ENCODE results near the gene KSR2. TPM values are rescaled to one million over a fixed set of nuclear protein-coding genes. Genes with fewer than 3 reads are reported as not detected.

Gene KSR2
- total RNA-seq, 2 donors from 2014 or later: 0.02 to 0.04 TPM

GRCh38 chr12:117468016-117468415 lies 500.8 kb downstream of the KSR2 start:
- H3K36me3 Mint-ChIP-seq: peaks cover 4 to 5% of the 10 kb centered on the region in 2 donors
- H3K27ac Mint-ChIP-seq: no peak overlapping the region
- no peak for DNase-seq (ENCODE audit: low spot score in 2 of 2)
- H3K9me3 Mint-ChIP-seq: peaks cover 3 to 4% of the 10 kb centered on the region in 2 donors
- no peak for ATAC-seq

- ATAC-seq: no peak
Observed at GRCh38 chr12:117467588-117467987, 501.2 kb downstream of the KSR2 start.

GRCh38 chr12:117466677-117467362 lies 502.0 kb downstream of the KSR2 start:
- no peak for DNase-seq (ENCODE audit: low spot score in 2 of 2)

More at GRCh38 chr12:117467588-117467987, 501.2 kb downstream of the KSR2 start:
- Mint-ChIP-seq H3K9me3 (peaks cover 3 to 4% of the 10 kb centered on the region in 2 donors), H3K27ac (no peak overlapping the region), H3K36me3 (peaks cover 4 to 5% of the 10 kb centered on the region in 2 donors)
- no peak for DNase-seq (ENCODE audit: low spot score in 2 of 2)

GRCh38 chr12:117461732-117462131 lies 507.1 kb downstream of the KSR2 start:
- Mint-ChIP-seq H3K27ac (no peak overlapping the region), H3K9me3 (no peaks in the 10 kb centered on the region), H3K36me3 (no peaks in the 10 kb centered on the region)
- ATAC-seq: no peak
- DNase-seq (ENCODE audit: low spot score in 2 of 2): no peak

More at GRCh38 chr12:117466677-117467362, 502.0 kb downstream of the KSR2 start:
- Mint-ChIP-seq H3K36me3 (peaks cover 4 to 5% of the 10 kb centered on the region in 2 donors), H3K9me3 (peaks cover 3 to 4% of the 10 kb centered on the region in 2 donors), H3K27ac (no peak overlapping the region)
- no peak for ATAC-seq

- H3K9me3 Mint-ChIP-seq: peaks cover 0 to 3% of the 10 kb centered on the region in 2 donors
- peaks cover 0 to 6% of the 10 kb centered on the region in 2 donors for H3K36me3 Mint-ChIP-seq
- DNase-seq (ENCODE audit: low spot score in 2 of 2) (no peak), ATAC-seq (no peak)
- H3K27ac Mint-ChIP-seq: no peak overlapping the region
Observed at GRCh38 chr12:117459229-117459628, 509.6 kb downstream of the KSR2 start.

- peaks cover 0 to 6% of the 10 kb centered on the region in 2 donors for H3K36me3 Mint-ChIP-seq
- no peak for ATAC-seq
Observed at GRCh38 chr12:117457189-117457588, 511.6 kb downstream of the KSR2 start.

GRCh38 chr12:117456076-117456475 lies 512.7 kb downstream of the KSR2 start:
- Mint-ChIP-seq H3K27ac (no peak overlapping the region), H3K36me3 (peaks cover 0 to 6% of the 10 kb centered on the region in 2 donors), H3K9me3 (peaks cover 0 to 3% of the 10 kb centered on the region in 2 donors)
- DNase-seq (ENCODE audit: low spot score in 2 of 2) (no peak), ATAC-seq (no peak)

More at GRCh38 chr12:117457189-117457588, 511.6 kb downstream of the KSR2 start:
- H3K27ac Mint-ChIP-seq: no peak overlapping the region
- peaks cover 0 to 3% of the 10 kb centered on the region in 2 donors for H3K9me3 Mint-ChIP-seq
- DNase-seq (ENCODE audit: low spot score in 2 of 2): no peak

GRCh38 chr12:117453961-117454360 lies 514.8 kb downstream of the KSR2 start:
- Mint-ChIP-seq H3K9me3 (peaks cover 0 to 3% of the 10 kb centered on the region in 2 donors), H3K36me3 (peaks cover 0 to 6% of the 10 kb centered on the region in 2 donors), H3K27ac (no peak overlapping the region)
- ATAC-seq (no peak), DNase-seq (ENCODE audit: low spot score in 2 of 2) (no peak)

- no peak for ATAC-seq
- Mint-ChIP-seq H3K9me3 (peaks cover 0 to 3% of the 10 kb centered on the region in 2 donors), H3K36me3 (peaks cover 0 to 6% of the 10 kb centered on the region in 2 donors), H3K27ac (no peak overlapping the region)
- no peak for DNase-seq (ENCODE audit: low spot score in 2 of 2)
Observed at GRCh38 chr12:117452112-117452511, 516.7 kb downstream of the KSR2 start.

- peaks cover 0 to 3% of the 10 kb centered on the region in 2 donors for H3K9me3 Mint-ChIP-seq
- H3K36me3 Mint-ChIP-seq: peaks cover 0 to 6% of the 10 kb centered on the region in 2 donors
- DNase-seq (ENCODE audit: low spot score in 2 of 2): no peak
- no peak overlapping the region for H3K27ac Mint-ChIP-seq
- ATAC-seq: no peak
Observed at GRCh38 chr12:117450209-117450608, 518.6 kb downstream of the KSR2 start.

GRCh38 chr12:117447665-117448366 lies 521.0 kb downstream of the KSR2 start:
- no peak for DNase-seq (ENCODE audit: low spot score in 2 of 2)
- ATAC-seq: no peak
- Mint-ChIP-seq H3K36me3 (no peaks in the 10 kb centered on the region), H3K27ac (no peak overlapping the region), H3K9me3 (peaks cover 0 to under 1% of the 10 kb centered on the region in 2 donors)

- no peak for ATAC-seq
Observed at GRCh38 chr12:117444781-117445180, 524.0 kb downstream of the KSR2 start.

GRCh38 chr12:117441751-117442150 lies 527.0 kb downstream of the KSR2 start:
- no peaks in the 10 kb centered on the region for H3K36me3 Mint-ChIP-seq
- peaks cover 0 to 3% of the 10 kb centered on the region in 2 donors for H3K9me3 Mint-ChIP-seq
- H3K27ac Mint-ChIP-seq: no peak overlapping the region
- no peak for DNase-seq (ENCODE audit: low spot score in 2 of 2)
- ATAC-seq: no peak

More at GRCh38 chr12:117444781-117445180, 524.0 kb downstream of the KSR2 start:
- Mint-ChIP-seq H3K27ac (no peak overlapping the region), H3K9me3 (peaks cover 0 to 3% of the 10 kb centered on the region in 2 donors), H3K36me3 (no peaks in the 10 kb centered on the region)
- DNase-seq (ENCODE audit: low spot score in 2 of 2): no peak

- ATAC-seq: no peak
- H3K27ac Mint-ChIP-seq: no peak overlapping the region
- DNase-seq (ENCODE audit: low spot score in 2 of 2): no peak
- H3K9me3 Mint-ChIP-seq: peaks cover 0 to 3% of the 10 kb centered on the region in 2 donors
- H3K36me3 Mint-ChIP-seq: no peaks in the 10 kb centered on the region
Observed at GRCh38 chr12:117440384-117440783, 528.4 kb downstream of the KSR2 start.

GRCh38 chr12:117439531-117440001 lies 529.2 kb downstream of the KSR2 start:
- H3K36me3 Mint-ChIP-seq: no peaks in the 10 kb centered on the region

GRCh38 chr12:117438809-117439208 lies 530.0 kb downstream of the KSR2 start:
- Mint-ChIP-seq H3K36me3 (no peaks in the 10 kb centered on the region), H3K27ac (no peak overlapping the region), H3K9me3 (peaks cover 0 to 3% of the 10 kb centered on the region in 2 donors)
- DNase-seq (ENCODE audit: low spot score in 2 of 2) (no peak), ATAC-seq (no peak)

More at GRCh38 chr12:117439531-117440001, 529.2 kb downstream of the KSR2 start:
- Mint-ChIP-seq H3K9me3 (peaks cover 0 to 3% of the 10 kb centered on the region in 2 donors), H3K27ac (no peak overlapping the region)
- DNase-seq (ENCODE audit: low spot score in 2 of 2): no peak
- no peak for ATAC-seq
